ENCODE measurements around the gene RNF215.

RNF215 gene

GRCh38 chr22:30393885-30394284 is 6.7 kb upstream of the RNF215 start:
- peaks cover 55% of the 10 kb centered on the region for H3K4me1 Mint-ChIP-seq
- H3K27me3 Mint-ChIP-seq (ENCODE audit: low read depth, poor library complexity) = peaks cover 36% of the 10 kb centered on the region
- H3K4me3 Mint-ChIP-seq = no peak overlapping the region
- no peak overlapping the region for H3K27ac Mint-ChIP-seq
- TF ChIP-seq, protein P1, sequence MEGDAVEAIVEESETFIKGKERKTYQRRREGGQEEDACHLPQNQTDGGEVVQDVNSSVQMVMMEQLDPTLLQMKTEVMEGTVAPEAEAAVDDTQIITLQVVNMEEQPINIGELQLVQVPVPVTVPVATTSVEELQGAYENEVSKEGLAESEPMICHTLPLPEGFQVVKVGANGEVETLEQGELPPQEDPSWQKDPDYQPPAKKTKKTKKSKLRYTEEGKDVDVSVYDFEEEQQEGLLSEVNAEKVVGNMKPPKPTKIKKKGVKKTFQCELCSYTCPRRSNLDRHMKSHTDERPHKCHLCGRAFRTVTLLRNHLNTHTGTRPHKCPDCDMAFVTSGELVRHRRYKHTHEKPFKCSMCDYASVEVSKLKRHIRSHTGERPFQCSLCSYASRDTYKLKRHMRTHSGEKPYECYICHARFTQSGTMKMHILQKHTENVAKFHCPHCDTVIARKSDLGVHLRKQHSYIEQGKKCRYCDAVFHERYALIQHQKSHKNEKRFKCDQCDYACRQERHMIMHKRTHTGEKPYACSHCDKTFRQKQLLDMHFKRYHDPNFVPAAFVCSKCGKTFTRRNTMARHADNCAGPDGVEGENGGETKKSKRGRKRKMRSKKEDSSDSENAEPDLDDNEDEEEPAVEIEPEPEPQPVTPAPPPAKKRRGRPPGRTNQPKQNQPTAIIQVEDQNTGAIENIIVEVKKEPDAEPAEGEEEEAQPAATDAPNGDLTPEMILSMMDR (IDR thresholded peaks at IDR 0.05) = no peak
- H3K9me3 Mint-ChIP-seq = peaks cover 23% of the 10 kb centered on the region
- DNase-seq = no peak
- H3K36me3 Mint-ChIP-seq (ENCODE audit: low read depth) = no peaks in the 10 kb centered on the region

GRCh38 chr22:30393322-30393680 is 6.1 kb upstream of the RNF215 start:
- DNase-seq = no peak
- H3K9me3 Mint-ChIP-seq = peaks cover 23% of the 10 kb centered on the region
- TF ChIP-seq, protein P1 (IDR thresholded peaks at IDR 0.05) = no peak
- peaks cover 32% of the 10 kb centered on the region for H3K27me3 Mint-ChIP-seq (ENCODE audit: low read depth, poor library complexity)
- no peak overlapping the region for H3K27ac Mint-ChIP-seq
- H3K4me3 Mint-ChIP-seq = no peak overlapping the region
- H3K4me1 Mint-ChIP-seq = peaks cover 50% of the 10 kb centered on the region
- H3K36me3 Mint-ChIP-seq (ENCODE audit: low read depth) = no peaks in the 10 kb centered on the region

GRCh38 chr22:30392661-30393321 is 5.6 kb upstream of the RNF215 start:
- TF ChIP-seq, protein P1 (IDR thresholded peaks at IDR 0.05) = no peak
- Mint-ChIP-seq H3K27me3 (ENCODE audit: low read depth, poor library complexity) (peaks cover 26% of the 10 kb centered on the region), H3K9me3 (peaks cover 23% of the 10 kb centered on the region), H3K4me1 (peaks cover 45% of the 10 kb centered on the region), H3K36me3 (ENCODE audit: low read depth) (no peaks in the 10 kb centered on the region), H3K27ac (peak overlapping the region; percentile 39), H3K4me3 (peak overlapping the region; percentile 47)
- DNase-seq = peak; percentile 46

GRCh38 chr22:30390974-30391691 is 3.9 kb upstream of the RNF215 start:
- Mint-ChIP-seq H3K4me3 (no peak overlapping the region), H3K36me3 (ENCODE audit: low read depth) (no peaks in the 10 kb centered on the region), H3K27ac (peak overlapping the region; percentile 69), H3K9me3 (peaks cover 27% of the 10 kb centered on the region), H3K4me1 (peaks cover 46% of the 10 kb centered on the region), H3K27me3 (ENCODE audit: low read depth, poor library complexity) (peaks cover 16% of the 10 kb centered on the region)
- TF ChIP-seq, protein P1 (IDR thresholded peaks at IDR 0.05) = peak; percentile 29
- DNase-seq = no peak

DNA sequence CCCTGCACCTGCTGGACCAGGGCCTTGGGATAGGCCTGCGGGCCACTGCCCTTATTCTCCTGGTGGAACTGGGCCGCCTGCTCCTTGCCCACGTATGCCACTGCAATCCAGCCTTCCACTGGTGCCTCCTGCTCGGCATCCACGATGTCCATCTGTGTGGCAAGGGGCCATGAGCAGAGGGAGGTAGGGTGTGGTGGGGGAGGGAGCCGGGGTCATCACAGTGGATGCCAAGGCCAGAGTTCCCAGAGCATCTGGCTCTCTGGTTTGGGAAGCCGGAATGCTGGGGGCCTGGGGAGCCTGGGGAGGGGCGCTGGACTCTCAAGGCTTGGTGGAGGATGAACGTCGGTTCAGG is 627 bp downstream of the RNF215 start:
- no peaks in the 10 kb centered on the region for H3K36me3 Mint-ChIP-seq (ENCODE audit: low read depth)
- peaks cover 26% of the 10 kb centered on the region for H3K9me3 Mint-ChIP-seq
- peaks cover 20% of the 10 kb centered on the region for H3K4me1 Mint-ChIP-seq
- H3K27ac Mint-ChIP-seq = peak overlapping the region; percentile 45
- no peak for DNase-seq
- H3K4me3 Mint-ChIP-seq = peak overlapping the region; percentile 86
- H3K27me3 Mint-ChIP-seq (ENCODE audit: low read depth, poor library complexity) = no peaks in the 10 kb centered on the region
- TF ChIP-seq, protein P1 (IDR thresholded peaks at IDR 0.05) = no peak

DNA sequence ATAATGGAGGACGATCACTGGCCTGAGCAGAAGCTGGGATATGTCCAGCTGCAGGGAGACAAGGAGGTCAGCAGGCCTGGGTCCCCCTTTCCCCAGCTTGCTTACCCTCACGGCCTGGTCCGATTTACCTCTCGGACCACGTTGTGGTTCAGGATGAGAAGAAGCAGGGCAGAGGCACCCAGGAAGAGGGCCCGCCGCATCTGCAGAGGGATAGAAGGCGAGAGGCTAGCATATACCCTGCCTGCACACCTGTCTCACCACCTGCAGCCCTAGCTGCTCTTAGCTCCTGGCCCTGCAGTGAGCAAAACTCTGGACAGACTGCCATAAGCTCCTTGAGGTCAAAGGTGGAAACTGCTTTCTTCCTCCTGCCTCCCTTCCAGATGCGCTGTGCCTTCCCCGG is 1.3 kb downstream of the RNF215 start:
- H3K27me3 Mint-ChIP-seq (ENCODE audit: low read depth, poor library complexity) = no peaks in the 10 kb centered on the region
- no peaks in the 10 kb centered on the region for H3K36me3 Mint-ChIP-seq (ENCODE audit: low read depth)
- DNase-seq = no peak
- H3K27ac Mint-ChIP-seq = no peak overlapping the region
- TF ChIP-seq, protein P1 (IDR thresholded peaks at IDR 0.05) = no peak
- H3K9me3 Mint-ChIP-seq = peaks cover 21% of the 10 kb centered on the region
- peaks cover 14% of the 10 kb centered on the region for H3K4me1 Mint-ChIP-seq
- H3K4me3 Mint-ChIP-seq = peak overlapping the region; percentile 86

Data from nephron progenitor cell (in vitro differentiated cells).